ENCODE results near the gene CLEC2B. TPM values are rescaled to one million over a fixed set of nuclear protein-coding genes. Genes with fewer than 3 reads are reported as not detected.

The CLEC2B gene
- total RNA-seq, 1 donor from 2014 or later = not detected

DNA sequence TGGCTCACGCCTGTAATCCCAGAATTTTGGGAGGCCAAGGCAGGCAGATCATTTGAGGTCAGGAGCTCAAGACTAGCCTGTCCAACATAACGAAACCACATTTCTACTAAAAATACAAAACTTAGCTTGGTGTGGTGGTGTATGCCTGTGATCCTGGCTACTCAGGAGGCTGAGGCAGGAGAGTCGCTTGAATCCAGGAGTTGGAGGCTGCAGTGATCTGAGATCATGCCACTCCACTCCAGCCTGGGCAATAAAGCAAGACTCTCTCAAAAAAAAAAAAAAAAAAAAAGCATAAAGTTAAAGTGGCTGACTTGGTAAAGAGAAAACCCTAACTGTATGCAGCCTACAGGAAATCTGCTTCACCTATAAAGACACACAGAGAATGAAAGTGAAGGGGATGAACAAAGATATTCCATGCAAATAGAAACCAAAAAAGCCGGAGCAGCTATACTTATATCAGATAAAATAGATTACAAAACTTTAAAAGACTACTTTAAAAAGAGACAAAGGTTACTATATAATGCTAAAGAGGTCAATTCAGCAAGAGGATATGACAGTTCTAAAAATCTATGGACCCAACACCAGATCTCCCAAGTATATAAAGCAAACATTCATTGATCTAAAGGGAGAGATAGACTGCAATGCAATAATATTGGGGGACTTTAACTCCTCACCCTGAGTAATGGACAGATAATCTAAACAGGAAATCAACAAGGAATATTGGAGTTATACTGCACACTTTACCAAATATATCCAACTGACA, 4.1 kb downstream of the CLEC2B start:
- Mint-ChIP-seq H3K36me3 (ENCODE audit: unreplicated experiment) (no peaks in the 10 kb centered on the region), H3K4me3 (ENCODE audit: unreplicated experiment) (no peak overlapping the region), H3K27me3 (ENCODE audit: unreplicated experiment) (no peaks in the 10 kb centered on the region), H3K9me3 (ENCODE audit: unreplicated experiment) (peaks cover 2% of the 10 kb centered on the region), H3K4me1 (ENCODE audit: low read depth, unreplicated experiment) (no peaks in the 10 kb centered on the region), H3K27ac (ENCODE audit: unreplicated experiment) (no peak overlapping the region)
- no peak for DNase-seq
- TF ChIP-seq, protein P1, sequence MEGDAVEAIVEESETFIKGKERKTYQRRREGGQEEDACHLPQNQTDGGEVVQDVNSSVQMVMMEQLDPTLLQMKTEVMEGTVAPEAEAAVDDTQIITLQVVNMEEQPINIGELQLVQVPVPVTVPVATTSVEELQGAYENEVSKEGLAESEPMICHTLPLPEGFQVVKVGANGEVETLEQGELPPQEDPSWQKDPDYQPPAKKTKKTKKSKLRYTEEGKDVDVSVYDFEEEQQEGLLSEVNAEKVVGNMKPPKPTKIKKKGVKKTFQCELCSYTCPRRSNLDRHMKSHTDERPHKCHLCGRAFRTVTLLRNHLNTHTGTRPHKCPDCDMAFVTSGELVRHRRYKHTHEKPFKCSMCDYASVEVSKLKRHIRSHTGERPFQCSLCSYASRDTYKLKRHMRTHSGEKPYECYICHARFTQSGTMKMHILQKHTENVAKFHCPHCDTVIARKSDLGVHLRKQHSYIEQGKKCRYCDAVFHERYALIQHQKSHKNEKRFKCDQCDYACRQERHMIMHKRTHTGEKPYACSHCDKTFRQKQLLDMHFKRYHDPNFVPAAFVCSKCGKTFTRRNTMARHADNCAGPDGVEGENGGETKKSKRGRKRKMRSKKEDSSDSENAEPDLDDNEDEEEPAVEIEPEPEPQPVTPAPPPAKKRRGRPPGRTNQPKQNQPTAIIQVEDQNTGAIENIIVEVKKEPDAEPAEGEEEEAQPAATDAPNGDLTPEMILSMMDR (IDR thresholded peaks at IDR 0.05; ENCODE audit: partially characterized antibody, unreplicated experiment) = no peak

DNA sequence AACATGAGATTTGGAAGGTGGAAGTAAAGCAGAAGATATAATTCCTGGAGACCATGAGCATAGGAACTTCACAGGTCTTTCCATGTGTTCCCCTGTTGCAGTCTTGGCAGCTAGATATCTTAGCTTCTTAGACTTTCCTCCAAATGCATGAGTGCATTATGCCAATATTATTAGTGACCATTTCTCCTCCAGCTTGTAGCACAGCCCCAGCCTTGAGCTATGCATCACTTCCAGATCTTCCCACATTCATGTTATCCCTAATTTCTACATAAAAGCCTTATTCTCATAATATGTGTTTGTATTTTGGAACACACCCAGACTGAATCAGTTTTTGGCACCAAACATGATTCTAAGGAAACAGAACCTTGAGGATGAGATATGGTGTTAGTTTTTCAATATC, 11.0 kb downstream of the CLEC2B start:
- Mint-ChIP-seq H3K9me3 (ENCODE audit: unreplicated experiment) (no peaks in the 10 kb centered on the region), H3K4me1 (ENCODE audit: low read depth, unreplicated experiment) (no peaks in the 10 kb centered on the region), H3K36me3 (ENCODE audit: unreplicated experiment) (no peaks in the 10 kb centered on the region), H3K4me3 (ENCODE audit: unreplicated experiment) (no peak overlapping the region), H3K27ac (ENCODE audit: unreplicated experiment) (no peak overlapping the region), H3K27me3 (ENCODE audit: unreplicated experiment) (no peaks in the 10 kb centered on the region)
- TF ChIP-seq, protein P1 (IDR thresholded peaks at IDR 0.05; ENCODE audit: partially characterized antibody, unreplicated experiment) = no peak
- no peak for DNase-seq

DNA sequence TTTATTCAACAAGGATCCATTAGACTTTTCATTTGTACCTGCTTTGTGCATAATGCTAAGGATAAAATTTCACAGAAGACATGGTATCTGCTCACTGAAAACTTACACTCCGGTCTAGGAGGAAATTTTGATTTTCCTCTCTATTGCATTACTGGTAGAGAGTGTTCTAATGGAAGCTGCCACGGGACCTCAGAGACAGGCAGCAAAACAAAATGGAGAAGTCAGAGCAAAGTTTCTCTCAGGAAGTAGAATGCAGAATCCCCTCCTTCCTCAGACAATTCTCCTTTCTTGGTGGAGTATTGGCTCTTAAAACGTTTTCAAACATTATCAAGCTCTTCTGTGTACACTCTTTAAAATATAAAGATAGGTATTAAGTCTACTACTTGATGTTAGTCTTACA, 12.3 kb downstream of the CLEC2B start:
- TF ChIP-seq, protein P1 (IDR thresholded peaks at IDR 0.05; ENCODE audit: partially characterized antibody, unreplicated experiment) = no peak
- Mint-ChIP-seq H3K27ac (ENCODE audit: unreplicated experiment) (no peak overlapping the region), H3K27me3 (ENCODE audit: unreplicated experiment) (no peaks in the 10 kb centered on the region), H3K4me3 (ENCODE audit: unreplicated experiment) (no peak overlapping the region), H3K36me3 (ENCODE audit: unreplicated experiment) (no peaks in the 10 kb centered on the region), H3K4me1 (ENCODE audit: low read depth, unreplicated experiment) (no peaks in the 10 kb centered on the region), H3K9me3 (ENCODE audit: unreplicated experiment) (no peaks in the 10 kb centered on the region)
- no peak for DNase-seq

DNA sequence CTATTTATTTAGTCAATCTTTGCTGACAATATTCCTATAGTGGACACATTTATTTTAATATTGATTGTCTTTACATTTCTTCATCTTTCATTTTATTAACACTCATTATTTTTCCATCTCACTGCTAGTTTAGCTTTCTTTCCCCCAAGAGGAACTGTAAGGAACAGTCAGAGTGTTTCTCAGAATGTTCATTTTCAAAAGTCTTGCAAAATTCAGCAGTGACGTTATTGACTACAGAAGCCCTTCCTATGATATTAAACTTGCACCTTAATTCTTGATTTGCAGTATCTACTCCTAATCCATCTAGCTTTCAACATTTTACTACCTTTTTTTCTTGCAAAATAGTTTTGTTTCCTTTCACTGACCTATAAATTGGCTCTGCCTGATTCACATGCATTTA, 13.0 kb downstream of the CLEC2B start:
- Mint-ChIP-seq H3K27ac (ENCODE audit: unreplicated experiment) (no peak overlapping the region), H3K4me3 (ENCODE audit: unreplicated experiment) (no peak overlapping the region), H3K27me3 (ENCODE audit: unreplicated experiment) (no peaks in the 10 kb centered on the region), H3K4me1 (ENCODE audit: low read depth, unreplicated experiment) (no peaks in the 10 kb centered on the region), H3K9me3 (ENCODE audit: unreplicated experiment) (no peaks in the 10 kb centered on the region), H3K36me3 (ENCODE audit: unreplicated experiment) (no peaks in the 10 kb centered on the region)
- TF ChIP-seq, protein P1 (IDR thresholded peaks at IDR 0.05; ENCODE audit: partially characterized antibody, unreplicated experiment) = no peak
- DNase-seq = no peak

DNA sequence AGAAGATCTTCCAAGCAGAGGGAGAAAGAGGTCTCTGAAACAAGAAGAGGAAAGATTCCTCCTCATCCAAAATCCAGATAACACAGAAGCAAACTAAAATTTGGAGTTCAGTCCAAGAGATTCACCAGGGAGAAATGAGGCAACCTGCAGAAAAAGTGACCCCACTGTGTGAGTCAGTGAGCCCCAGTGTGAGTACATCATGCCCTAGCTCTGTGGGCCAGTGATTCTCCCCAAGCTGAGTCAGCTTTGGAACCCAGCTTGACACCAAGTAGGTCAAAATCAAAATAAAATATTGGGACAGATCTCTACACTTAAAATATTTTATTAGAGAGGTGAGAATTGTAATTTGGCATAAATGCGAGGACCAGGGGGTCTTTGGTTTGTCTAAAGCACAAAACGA, 17.2 kb downstream of the CLEC2B start:
- Mint-ChIP-seq H3K27me3 (ENCODE audit: unreplicated experiment) (no peaks in the 10 kb centered on the region), H3K4me1 (ENCODE audit: low read depth, unreplicated experiment) (no peaks in the 10 kb centered on the region), H3K27ac (ENCODE audit: unreplicated experiment) (no peak overlapping the region), H3K36me3 (ENCODE audit: unreplicated experiment) (peaks cover 4% of the 10 kb centered on the region), H3K9me3 (ENCODE audit: unreplicated experiment) (no peaks in the 10 kb centered on the region), H3K4me3 (ENCODE audit: unreplicated experiment) (no peak overlapping the region)
- DNase-seq = no peak
- TF ChIP-seq, protein P1 (IDR thresholded peaks at IDR 0.05; ENCODE audit: partially characterized antibody, unreplicated experiment) = no peak

All from glutamatergic neuron (in vitro differentiated cells).